IPS-18a (cell line): ENCODE data around the gene SOCS3.
A peak's percentile ranks its signal among the peaks of the same experiment; 100 is the strongest.
"Not testable (repeated sequence)": the region's sequence is repeated elsewhere in the genome, so short reads cannot be mapped to it uniquely, and the experiment has no call there.

Source experiments
- H3K27ac ChIP-seq: one replicate; pipeline ENCODE4 v1.5.1; 2013; ENCODE audit warnings: low read length
- H3K27me3 ChIP-seq: one replicate; pipeline ENCODE4 v1.6.1; 2013; ENCODE audit warnings: mild to moderate bottlenecking, low read length; ENCODE audit not compliant: control insufficient read depth, insufficient read depth
- H3K36me3 ChIP-seq: one replicate; pipeline ENCODE4 v1.6.1; 2013; ENCODE audit warnings: low read depth, low read length; ENCODE audit not compliant: control insufficient read depth
- H3K4me1 ChIP-seq: one replicate; pipeline ENCODE4 v1.6.1; 2013; ENCODE audit warnings: low read depth, low read length; ENCODE audit not compliant: control insufficient read depth
- H3K4me3 ChIP-seq: one replicate; pipeline ENCODE4 v1.5.1; 2013; ENCODE audit warnings: low read length
- H3K9ac ChIP-seq: one replicate; pipeline ENCODE4 v1.6.1; 2013; ENCODE audit warnings: mild to moderate bottlenecking, low read length, moderate library complexity
- H3K9me3 ChIP-seq: one replicate; pipeline ENCODE4 v1.6.1; 2013; ENCODE audit warnings: low read depth, low read length; ENCODE audit not compliant: control insufficient read depth

SOCS3 gene

DNA sequence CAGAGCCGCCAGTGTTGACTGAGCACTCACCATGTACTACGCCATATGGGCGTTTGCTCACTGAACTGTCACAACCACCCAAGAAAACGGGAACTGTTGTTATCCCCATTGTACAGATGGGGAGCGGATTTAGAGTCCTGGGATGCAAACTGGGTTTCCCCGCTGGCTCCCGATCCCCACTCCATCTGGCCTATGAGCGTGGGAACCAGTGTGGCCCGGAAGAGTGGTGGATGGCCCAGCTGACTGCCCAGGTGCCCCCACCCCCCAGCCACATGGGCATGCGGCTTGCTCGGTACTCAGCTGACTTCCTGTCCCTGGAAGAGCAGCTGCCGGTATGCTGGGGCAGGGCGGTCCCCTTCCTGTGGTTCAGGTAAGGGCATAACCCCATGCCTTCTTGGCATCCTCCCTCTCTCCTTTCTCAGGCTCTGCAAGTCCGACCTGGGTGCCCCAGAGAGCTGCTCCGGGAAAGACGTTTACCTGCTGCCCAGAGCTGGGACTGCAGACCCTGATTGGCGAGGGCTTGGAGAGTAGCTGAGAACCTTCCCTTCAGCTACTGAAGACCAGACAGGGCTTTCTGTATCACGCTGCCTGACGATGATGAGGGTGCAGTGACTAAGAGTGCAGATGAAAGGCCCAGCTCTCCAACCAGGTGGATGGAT lies 16.2 kb downstream of the SOCS3 start:
- Histone ChIP-seq H3K9me3 (no peaks in the 10 kb centered on the region), H3K4me1 (peaks cover 13% of the 10 kb centered on the region), H3K9ac (no peak overlapping the region), H3K4me3 (no peak overlapping the region), H3K36me3 (no peaks in the 10 kb centered on the region), H3K27me3 (peaks cover 18% of the 10 kb centered on the region), H3K27ac (no peak overlapping the region)

DNA sequence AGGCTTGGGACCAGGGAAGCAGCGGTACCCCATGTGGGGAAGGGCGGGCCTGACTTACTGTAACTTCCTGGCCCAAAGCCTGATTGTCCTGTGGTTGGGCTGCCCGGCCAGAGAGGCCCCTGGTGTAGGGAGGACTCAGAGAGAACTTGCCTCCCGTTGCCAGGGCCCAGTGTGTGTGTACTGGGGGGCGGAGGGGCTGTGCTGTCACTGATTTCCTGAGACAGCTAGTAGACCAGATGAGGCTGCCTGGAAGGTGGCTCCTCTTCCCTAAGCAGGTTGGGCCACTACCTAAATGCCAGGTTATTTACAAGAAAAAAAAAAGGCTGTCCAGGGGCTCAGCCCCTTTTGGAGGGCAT lies 16.7 kb downstream of the SOCS3 start:
- Histone ChIP-seq H3K27me3 (peaks cover 18% of the 10 kb centered on the region), H3K9ac (no peak overlapping the region), H3K9me3 (no peaks in the 10 kb centered on the region), H3K27ac (no peak overlapping the region), H3K4me3 (no peak overlapping the region), H3K4me1 (peaks cover 13% of the 10 kb centered on the region), H3K36me3 (no peaks in the 10 kb centered on the region)

DNA sequence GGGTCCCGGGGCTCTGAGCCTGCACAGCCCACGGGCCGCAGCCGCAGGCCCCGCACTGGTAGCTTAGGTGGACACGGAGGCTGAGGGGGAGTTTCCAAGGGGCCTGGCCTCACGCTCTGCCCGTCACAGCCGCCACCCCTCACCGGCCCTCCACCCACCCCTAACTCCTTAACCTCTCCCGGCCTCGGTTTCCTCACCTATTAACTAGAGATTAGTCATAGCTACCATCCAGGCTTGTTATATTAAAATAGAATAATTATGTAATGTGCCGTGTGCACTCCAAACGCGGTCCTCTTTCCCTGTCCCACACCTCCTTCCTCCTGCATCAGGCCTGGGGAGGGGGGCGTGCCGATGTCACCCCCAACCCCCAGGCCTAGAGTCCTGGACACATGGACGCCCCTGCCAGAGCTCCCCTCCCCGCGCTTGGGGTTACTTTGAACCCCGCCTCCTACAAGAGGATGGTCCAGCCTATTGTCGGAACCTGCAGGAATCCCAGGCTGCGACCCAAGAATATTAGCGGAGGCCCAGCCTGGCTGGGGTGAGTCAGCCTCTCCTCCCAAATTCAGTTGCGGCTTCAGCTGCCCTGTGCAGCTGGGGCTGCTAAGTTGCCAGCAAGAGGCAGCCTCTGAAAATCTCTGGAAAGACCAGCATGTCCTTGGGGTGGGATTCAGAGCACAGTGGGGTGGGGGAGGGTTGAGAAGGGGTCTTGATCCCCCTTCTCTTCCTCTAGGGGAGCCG lies 17.3 kb downstream of the SOCS3 start:
- Histone ChIP-seq H3K27ac (no peak overlapping the region), H3K9me3 (no peaks in the 10 kb centered on the region), H3K4me1 (peaks cover 13% of the 10 kb centered on the region), H3K36me3 (no peaks in the 10 kb centered on the region), H3K9ac (no peak overlapping the region), H3K27me3 (peaks cover 18% of the 10 kb centered on the region), H3K4me3 (peak overlapping the region; percentile 43)

DNA sequence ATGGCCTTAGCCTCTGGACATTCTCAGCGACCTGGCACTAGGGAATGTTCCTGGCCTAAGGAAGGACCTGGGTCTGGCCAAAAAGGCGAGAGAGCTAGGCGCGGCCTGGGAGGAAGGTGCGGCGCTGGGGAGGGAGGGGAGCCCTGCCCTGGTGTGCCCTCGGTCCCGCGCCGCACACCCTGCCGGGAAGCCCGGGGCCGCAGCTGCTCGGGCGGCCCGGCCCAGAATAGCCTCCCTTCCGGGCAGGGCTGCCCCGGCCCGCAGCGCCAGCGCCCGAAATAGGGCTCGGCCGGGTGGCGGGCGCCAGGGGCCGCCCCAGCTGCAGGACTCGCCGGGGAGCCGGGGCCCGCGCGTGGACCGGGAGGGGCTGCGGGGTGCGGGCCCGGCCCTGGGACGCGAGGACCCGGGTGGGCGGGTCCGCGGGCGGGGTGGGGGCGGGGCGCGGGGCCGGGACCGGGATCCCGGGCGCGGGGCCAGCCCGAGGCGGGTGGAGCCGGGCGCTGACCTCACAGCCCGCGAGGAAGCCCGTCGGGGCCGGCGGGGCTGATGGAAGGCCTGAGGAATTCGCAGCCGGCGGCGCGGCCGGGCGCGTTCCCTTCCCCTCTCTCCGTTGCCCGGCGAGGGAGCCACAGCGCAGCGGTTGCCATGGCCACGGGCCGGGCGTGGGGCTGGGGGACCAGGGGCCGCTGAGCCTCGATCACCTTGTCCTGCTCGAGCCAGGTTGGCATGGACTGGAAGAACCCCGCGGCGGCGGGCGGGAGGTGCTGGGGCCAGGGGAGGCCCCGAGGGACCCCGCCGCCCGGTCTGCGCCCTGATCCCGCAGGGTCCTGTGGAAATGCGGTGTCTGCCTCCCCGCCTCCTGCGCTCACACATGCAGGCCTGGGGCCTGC lies 18.1 kb downstream of the SOCS3 start:
- Histone ChIP-seq H3K4me3 (peak overlapping the region; percentile 43), H3K36me3 (no peaks in the 10 kb centered on the region), H3K9ac (no peak overlapping the region), H3K9me3 (no peaks in the 10 kb centered on the region), H3K27ac (no peak overlapping the region), H3K4me1 (peaks cover 13% of the 10 kb centered on the region), H3K27me3 (peaks cover 18% of the 10 kb centered on the region)

DNA sequence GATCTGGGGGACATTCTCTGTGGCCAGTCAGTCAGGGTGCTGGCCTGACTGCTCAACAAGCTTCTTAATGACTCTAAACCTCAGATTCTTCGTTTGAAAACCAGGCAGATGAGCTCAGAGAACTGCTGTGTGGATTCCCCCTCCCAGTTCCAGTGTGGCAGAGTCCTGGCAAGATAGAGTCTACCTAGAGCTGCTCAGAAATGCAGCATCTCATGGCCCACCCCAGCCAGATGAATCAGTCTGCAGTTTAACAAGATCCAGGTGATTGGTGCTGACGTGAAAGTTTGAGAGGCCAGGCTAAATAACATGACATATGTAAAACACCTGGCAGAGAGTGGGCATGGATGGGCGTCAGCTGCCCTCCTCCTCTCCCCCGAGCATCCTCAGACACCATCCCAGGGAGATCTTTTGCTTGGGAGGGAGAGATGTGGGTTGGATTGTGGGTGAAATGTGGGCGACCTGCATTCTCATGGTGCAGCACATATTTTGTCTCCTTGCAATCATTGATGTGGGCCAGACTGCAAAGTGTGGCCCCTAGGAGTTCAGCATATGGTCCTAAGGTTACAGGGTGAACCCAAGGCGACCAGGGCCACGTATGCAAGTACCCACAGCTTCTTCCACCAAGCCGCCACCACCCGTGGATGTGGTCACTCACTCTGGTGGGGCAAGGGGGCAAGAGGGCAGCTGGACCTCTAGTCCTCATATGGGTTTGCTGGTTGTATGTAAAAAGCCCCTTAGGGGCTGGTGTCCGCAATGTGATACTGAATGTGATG lies 19.5 kb downstream of the SOCS3 start:
- no peaks in the 10 kb centered on the region for H3K36me3 ChIP-seq
- H3K4me1 ChIP-seq = peaks cover 13% of the 10 kb centered on the region
- H3K4me3 ChIP-seq = no peak overlapping the region
- H3K27ac ChIP-seq = no peak overlapping the region
- no peak overlapping the region for H3K9ac ChIP-seq
- peaks cover 18% of the 10 kb centered on the region for H3K27me3 ChIP-seq
- H3K9me3 ChIP-seq = no peaks in the 10 kb centered on the region

DNA sequence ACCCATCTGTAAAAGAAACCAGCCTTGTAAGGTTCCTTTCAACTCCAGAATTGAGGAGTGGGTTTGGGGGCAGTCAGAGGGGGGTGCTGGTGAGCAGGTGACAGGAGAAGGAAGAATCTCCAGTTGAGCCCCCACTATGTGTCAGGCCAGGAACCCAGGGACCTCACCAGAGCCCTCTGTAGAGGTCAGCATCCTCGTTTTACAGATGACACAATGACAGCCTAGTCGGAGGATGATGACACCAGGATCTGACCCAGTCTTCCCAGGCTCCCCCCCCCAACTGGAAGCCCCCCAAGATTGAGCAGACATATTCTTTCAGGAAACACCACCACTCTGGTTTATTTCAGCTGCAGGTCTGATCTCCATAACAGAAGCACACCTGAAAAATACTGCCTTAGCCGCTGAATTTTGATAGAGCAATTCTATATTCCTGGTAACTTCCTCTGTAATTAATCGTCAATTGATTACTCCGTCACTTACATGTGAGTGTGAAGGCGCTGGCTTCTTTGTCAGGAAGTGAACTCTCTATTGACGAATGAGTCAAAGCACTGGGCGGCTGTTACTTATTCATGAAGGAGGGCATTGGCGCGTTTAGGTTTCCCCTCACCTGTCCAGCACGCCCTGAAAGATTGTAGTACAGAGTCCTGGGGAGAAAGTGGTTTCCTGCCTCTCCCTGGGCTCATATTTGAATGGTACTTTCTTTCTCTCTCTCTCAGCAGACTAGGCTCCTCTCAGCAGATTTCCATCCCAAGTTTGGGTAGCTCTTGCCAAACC lies 21.2 kb downstream of the SOCS3 start:
- H3K9ac ChIP-seq = no peak overlapping the region
- no peak overlapping the region for H3K27ac ChIP-seq
- H3K36me3 ChIP-seq = no peaks in the 10 kb centered on the region
- H3K4me3 ChIP-seq = no peak overlapping the region
- peaks cover 13% of the 10 kb centered on the region for H3K4me1 ChIP-seq
- no peaks in the 10 kb centered on the region for H3K9me3 ChIP-seq
- peaks cover 18% of the 10 kb centered on the region for H3K27me3 ChIP-seq

DNA sequence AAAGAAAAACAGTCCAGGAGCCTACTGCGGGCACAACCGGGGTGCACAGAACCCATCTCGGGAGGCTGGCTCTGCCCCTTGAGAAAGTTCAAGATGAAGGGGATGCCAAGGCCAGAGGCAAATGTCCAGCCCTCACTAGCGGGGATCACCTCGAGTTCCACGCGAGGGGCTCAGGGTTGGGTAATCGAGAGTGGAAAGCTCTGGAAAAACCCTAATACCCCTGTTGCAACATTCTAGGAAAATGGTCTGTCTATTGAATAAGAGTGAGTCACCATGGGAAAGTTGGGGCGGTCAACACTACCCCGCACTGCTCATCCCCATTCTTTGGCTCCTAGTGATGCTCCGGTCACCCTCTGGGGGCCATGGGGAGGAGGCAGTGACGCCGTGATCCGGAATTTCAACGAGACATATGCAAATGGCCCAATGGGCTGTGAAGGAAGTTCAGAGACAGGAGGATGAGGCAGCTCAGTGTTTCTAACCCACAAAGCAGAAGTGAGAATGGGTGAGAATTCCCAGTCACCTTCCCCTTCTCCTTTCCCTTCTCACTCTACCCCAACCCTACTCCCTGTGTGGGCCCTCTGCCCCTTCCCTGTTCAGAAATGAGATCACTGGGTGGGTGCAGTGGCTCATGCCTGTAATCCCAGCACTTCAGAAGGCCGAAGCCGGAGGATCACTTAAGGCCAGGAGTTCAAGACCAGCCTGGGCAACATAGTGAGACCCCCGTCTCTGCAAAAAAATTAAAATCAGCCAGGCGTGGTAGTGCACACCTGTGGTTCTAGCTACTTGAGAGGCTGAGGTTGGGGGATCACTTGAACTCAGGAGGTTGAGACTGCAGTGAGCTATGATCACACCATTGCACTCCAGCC lies 22.4 kb downstream of the SOCS3 start:
- no peaks in the 10 kb centered on the region for H3K36me3 ChIP-seq
- H3K27ac ChIP-seq = no peak overlapping the region
- no peak overlapping the region for H3K4me3 ChIP-seq
- H3K9me3 ChIP-seq = no peaks in the 10 kb centered on the region
- H3K9ac ChIP-seq = no peak overlapping the region
- H3K4me1 ChIP-seq = peaks cover 2% of the 10 kb centered on the region
- H3K27me3 ChIP-seq = peaks cover 14% of the 10 kb centered on the region

DNA sequence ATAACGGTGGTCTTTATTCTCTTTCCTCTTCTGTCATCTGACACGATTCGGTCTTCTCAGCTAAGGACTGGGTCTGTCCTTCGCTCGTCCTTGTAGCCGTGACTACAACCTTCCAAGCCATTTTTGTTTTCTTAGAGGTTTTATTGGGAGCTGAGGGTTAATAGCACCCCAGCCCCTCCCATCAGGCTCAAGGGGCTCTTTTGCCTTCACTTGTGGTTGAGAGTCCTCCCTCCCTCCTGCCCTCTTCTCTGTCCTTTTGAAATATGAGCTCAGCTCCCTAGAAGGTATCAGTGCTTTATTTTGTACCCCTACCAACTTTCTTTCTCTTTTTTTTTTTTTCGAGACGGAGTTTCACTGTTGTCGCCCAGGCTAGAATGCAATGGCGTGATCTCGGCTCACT lies 24.7 kb downstream of the SOCS3 start:
- H3K4me1 ChIP-seq = no peaks in the 10 kb centered on the region

DNA sequence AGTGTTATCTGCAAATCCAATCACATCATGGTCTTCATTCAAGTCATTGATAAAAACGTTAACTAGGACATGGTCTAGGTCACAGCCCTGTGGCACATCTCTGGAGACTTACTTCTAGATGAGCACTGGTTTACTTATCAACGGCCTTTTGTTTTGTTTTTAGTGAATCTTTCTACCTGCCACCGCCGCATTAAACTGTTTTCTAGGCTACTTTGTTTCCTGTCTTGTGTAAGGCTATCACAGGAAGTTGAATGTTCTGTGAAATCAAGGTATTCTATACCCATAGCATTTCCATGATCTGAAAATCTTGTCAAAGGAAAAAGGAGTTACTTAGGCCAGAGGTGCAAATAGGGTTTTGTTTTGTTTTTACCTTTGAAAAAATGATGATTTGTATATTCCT lies 26.9 kb downstream of the SOCS3 start:
- no peaks in the 10 kb centered on the region for H3K27me3 ChIP-seq
- H3K4me1 ChIP-seq = no peaks in the 10 kb centered on the region

More for the DNA sequence above, 24.7 kb downstream of the SOCS3 start:
- Histone ChIP-seq H3K4me3 (no peak overlapping the region), H3K9me3 (no peaks in the 10 kb centered on the region), H3K27ac (no peak overlapping the region), H3K27me3 (no peaks in the 10 kb centered on the region), H3K9ac (no peak overlapping the region), H3K36me3 (no peaks in the 10 kb centered on the region)

DNA sequence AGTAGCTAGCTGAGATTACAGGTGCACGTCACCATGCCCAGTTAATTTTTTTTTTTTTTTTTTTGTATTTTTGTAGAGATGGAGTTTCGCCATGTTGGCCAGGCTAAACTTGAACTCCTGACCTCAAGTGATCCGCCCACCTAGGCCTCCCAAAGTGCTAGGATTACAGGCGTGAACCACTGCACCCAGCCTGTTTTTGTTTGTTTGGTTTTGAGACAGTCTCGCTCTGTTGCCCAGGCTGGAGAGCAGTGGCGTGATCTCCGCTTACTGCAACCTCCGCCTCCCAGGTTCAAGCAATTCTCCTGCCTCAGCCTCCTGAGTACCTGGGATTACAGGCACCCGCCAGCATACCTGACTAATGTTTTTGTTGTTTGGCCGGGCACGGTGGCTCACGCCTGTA lies 28.5 kb downstream of the SOCS3 start:
- H3K4me1 ChIP-seq, H3K36me3 ChIP-seq, H3K27ac ChIP-seq, H3K9me3 ChIP-seq, H3K4me3 ChIP-seq, H3K9ac ChIP-seq, H3K27me3 ChIP-seq: not testable (repeated sequence)

More for the DNA sequence above, 26.9 kb downstream of the SOCS3 start:
- H3K9ac ChIP-seq = no peak overlapping the region
- no peaks in the 10 kb centered on the region for H3K36me3 ChIP-seq
- no peak overlapping the region for H3K27ac ChIP-seq
- no peaks in the 10 kb centered on the region for H3K9me3 ChIP-seq
- H3K4me3 ChIP-seq = no peak overlapping the region
